Spleen (tissue), 11 donors: ENCODE data around the gene ZNF414. TPM values are rescaled to one million over a fixed set of nuclear protein-coding genes. Genes with fewer than 3 reads are reported as not detected.

ENCODE experiments used
- DNase-seq: peaks from one replicate; pipeline ENCODE4 v3.0.0-alpha.2; 2020
- H3K27ac ChIP-seq, 8 donors: fragments of 200-600 bp; sonication (generic) in 7 of 8; 1 replicate in 4 of 8; 2 replicates in 4 of 8; pipeline versions ENCODE4 v1.5.0 to v1.8.0; 2016 to 2021; ENCODE audit warnings: inconsistent platforms in 4 of 8, mild to moderate bottlenecking in 4 of 8, moderate library complexity in 1 of 8
- H3K27me3 ChIP-seq, 7 donors: fragments of 200-600 bp; sonication (generic) in 6 of 7; replicated peaks in 1 of 7; 1 replicate in 4 of 7; 2 replicates in 3 of 7; pipeline versions ENCODE4 v1.5.0 to v1.8.0; 2016 to 2021; ENCODE audit warnings: inconsistent platforms in 3 of 7, mild to moderate bottlenecking in 1 of 7
- H3K36me3 ChIP-seq, 6 donors: fragments of 200-600 bp; sonication (generic) in 5 of 6; 1 replicate in 4 of 6; 2 replicates in 2 of 6; pipeline versions ENCODE4 v1.5.0 to v1.8.0; 2016 to 2021; ENCODE audit warnings: inconsistent platforms in 2 of 6
- H3K4me1 ChIP-seq, 6 donors: fragments of 200-600 bp; sonication (generic) in 5 of 6; 1 replicate in 3 of 6; 2 replicates in 3 of 6; pipeline versions ENCODE4 v1.5.0 to v1.8.0; 2016 to 2021; ENCODE audit warnings: inconsistent platforms in 3 of 6
- H3K4me3 ChIP-seq, 8 donors: fragments of 200-600 bp; sonication (generic) in 7 of 8; 1 replicate in 4 of 8; 2 replicates in 4 of 8; pipeline versions ENCODE4 v1.5.0 to v1.8.0; 2016 to 2021; ENCODE audit warnings: inconsistent platforms in 4 of 8, mild to moderate bottlenecking in 4 of 8, moderate library complexity in 2 of 8
- H3K9me3 ChIP-seq, 8 donors: fragments of 200-600 bp; sonication (generic) in 7 of 8; 1 replicate in 4 of 8; 2 replicates in 4 of 8; pipeline versions ENCODE4 v1.5.0 to v1.8.0; 2016 to 2021; ENCODE audit warnings: inconsistent platforms in 4 of 8
- CTCF ChIP-seq, 11 experiments: fragments of 200-600 bp in 7 of 11; fragments of 450-650 bp in 4 of 11; sonication (generic) in 4 of 11; IDR thresholded peaks in 8 of 11; conservative IDR thresholded peaks in 3 of 11; 1 replicate in 7 of 11; 2 replicates in 4 of 11; pipeline versions ENCODE4 v1.4.0 to v1.8.0; 2016 to 2021; ENCODE audit warnings: antibody characterized with exemption in 11 of 11, inconsistent platforms in 4 of 11, mild to moderate bottlenecking in 1 of 11
- POLR2A ChIP-seq, 3 donors: fragments of 450-650 bp; IDR thresholded peaks; one replicate each; pipeline ENCODE4 v1.5.1; 2017; ENCODE audit warnings: antibody characterized with exemption in 3 of 3, mild to moderate bottlenecking in 1 of 3
- POLR2AphosphoS5 ChIP-seq, 3 donors: sonication (generic); formaldehyde crosslinking; IDR thresholded peaks; one replicate each; pipeline ENCODE4 v1.5.1; 2017; ENCODE audit warnings: antibody characterized with exemption in 3 of 3
- WGBS, 5 donors: extraction: QIAGEN DNeasy Blood & Tissue Kit in 3 of 5; methylation state at CpG; one replicate each; pipeline versions ENCODE4 v1.1.5 to v1.1.7; 2013 to 2018; 5-methylcytosine and 5-hydroxymethylcytosine counted together
- intact Hi-C: fragments of 100-400 bp; cut with DNase I; formaldehyde crosslinking; loops from one replicate; pipeline ENCODE4 v1.15.0; 2023; ENCODE audit warnings: low total_unique reads
- polyA plus RNA-seq, 3 donors: library from polyadenylated mRNA; stranded (reverse); fragments of 200-250 nt; gene quantifications; one replicate each; pipeline ENCODE4 v1.2.1, GENCODE V29; 2013
- total RNA-seq, 7 donors: library from RNA; depleted of rRNA in 3 of 7; stranded (reverse); fragments of >200 nt in 3 of 7; fragmentation: NEBNext Ultra II Directional in 4 of 7; extraction: Animal tissue kit (Norgen Biotek cat#: 25700) in 4 of 7; gene quantifications; one replicate each; pipeline versions ENCODE4 v1.1.0 to v1.2.1, GENCODE V29; 2016 to 2021
- donor health status: healthy with polysubstance abuse.
- donor health status: DM: no; HTN: no; CAD: no; lungs with moderate emphysema.
- donor health status: DM: no; HTN: no; CAD: no.
- donor health status: Bipolar disorder and iron deficiency.
- donor health status: healthy.
- donor health status: DM: no; HTN: no; CAD: no.
- donor health status: DM: yes; HTN: yes; CAD: no.

The ZNF414 gene
- total and polyA plus RNA-seq, 10 donors: 12.0 to 31.7 (median 23.8) TPM

DNA sequence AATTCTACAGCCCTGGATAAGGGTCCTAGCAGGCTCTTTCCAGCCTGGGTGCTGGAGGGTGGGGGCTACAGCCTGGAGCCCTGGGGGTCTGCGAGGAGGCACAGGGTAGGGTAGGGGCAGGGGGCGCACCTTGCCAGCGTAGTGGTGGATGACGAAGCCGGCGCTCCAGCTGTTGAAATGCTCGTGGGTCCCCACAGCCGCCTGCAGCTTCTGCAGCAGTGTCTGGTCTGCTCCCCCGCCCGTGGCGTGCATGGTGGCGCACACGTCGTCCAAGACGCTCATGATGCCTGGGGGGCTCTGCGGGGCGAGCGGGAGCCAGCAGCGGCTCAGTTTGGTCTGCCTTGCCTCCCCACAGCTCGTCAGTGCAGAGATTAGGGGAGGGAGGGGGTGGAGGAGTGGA, 30.2 kb upstream of the ZNF414 start:
- DNase-seq: no peak
- 90 to 96% (median 94%) methylated on average over 14 to 20 of the region's 20 CpGs for WGBS, 5 donors
- H3K27ac ChIP-seq: no peak overlapping the region
- peaks cover 0 to 97% (median 55%) of the 10 kb centered on the region in 6 donors for H3K36me3 ChIP-seq
- no peaks in the 10 kb centered on the region for H3K9me3 ChIP-seq
- TF ChIP-seq POLR2A (IDR thresholded peaks at IDR 0.05): no peak
- TF ChIP-seq CTCF (IDR thresholded peaks at IDR 0.05 in 8 of 11, conservative IDR thresholded peaks at IDR 0.05 in 3 of 11): no peak
- peak in 2 of 3 donors; percentile 39 to 76 for TF ChIP-seq POLR2AphosphoS5 (IDR thresholded peaks at IDR 0.05)
- H3K4me1 ChIP-seq: peaks cover 0 to 7% (median 3%) of the 10 kb centered on the region in 6 donors
- intact Hi-C loops: no loop called here
- H3K4me3 ChIP-seq: no peak overlapping the region
- no peaks in the 10 kb centered on the region for H3K27me3 ChIP-seq

- Histone ChIP-seq H3K4me3 (no peak overlapping the region), H3K27me3 (no peaks in the 10 kb centered on the region), H3K36me3 (peaks cover 0 to 97% (median 61%) of the 10 kb centered on the region in 6 donors), H3K27ac (peak overlapping the region in 2 of 8 donors; percentile 64 to 75), H3K4me1 (peaks cover 0 to 7% (median 3%) of the 10 kb centered on the region in 6 donors), H3K9me3 (no peaks in the 10 kb centered on the region)
- 92 to 96% (median 93%) methylated on average over 12 of the region's 12 CpGs for WGBS, 5 donors
- TF ChIP-seq POLR2A (IDR thresholded peaks at IDR 0.05) (no peak), CTCF (IDR thresholded peaks at IDR 0.05 in 8 of 11, conservative IDR thresholded peaks at IDR 0.05 in 3 of 11) (no peak), POLR2AphosphoS5 (IDR thresholded peaks at IDR 0.05) (peak in 2 of 3 donors; percentile 17 to 65)
- intact Hi-C loops: no loop called here
- no peak for DNase-seq
These were observed 25.7 kb upstream of the ZNF414 start for GRCh38 chr19:8539621-8540149.

DNA sequence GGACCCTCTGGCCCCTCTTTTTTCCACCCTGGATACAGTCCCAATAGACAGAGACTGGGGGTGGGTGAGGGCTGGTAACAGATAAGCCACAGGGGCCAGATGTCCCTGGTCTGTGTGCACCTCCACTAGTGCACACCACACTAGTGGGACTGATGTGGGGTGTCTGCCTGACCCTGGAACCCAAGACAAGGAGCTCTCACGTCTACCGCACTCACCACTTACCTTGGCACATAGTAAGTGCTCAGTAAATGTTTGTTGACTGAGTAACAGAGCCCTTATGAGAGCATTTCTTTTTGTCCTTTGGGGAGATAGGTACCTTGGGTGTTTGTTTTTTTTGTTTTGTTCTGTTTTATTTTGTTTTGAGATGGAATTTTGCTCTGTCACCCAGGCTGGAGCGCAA, 23.1 kb upstream of the ZNF414 start:
- WGBS, 5 donors: 89 to 97% (median 93%) methylated on average over 3 of the region's 3 CpGs
- Histone ChIP-seq H3K27me3 (no peaks in the 10 kb centered on the region), H3K36me3 (peaks cover 0 to 99% (median 65%) of the 10 kb centered on the region in 6 donors), H3K27ac (no peak overlapping the region), H3K4me1 (peaks cover 0 to 7% (median 3%) of the 10 kb centered on the region in 6 donors), H3K4me3 (no peak overlapping the region), H3K9me3 (no peaks in the 10 kb centered on the region)
- TF ChIP-seq CTCF (IDR thresholded peaks at IDR 0.05 in 8 of 11, conservative IDR thresholded peaks at IDR 0.05 in 3 of 11) (no peak), POLR2AphosphoS5 (IDR thresholded peaks at IDR 0.05) (no peak), POLR2A (IDR thresholded peaks at IDR 0.05) (no peak)
- intact Hi-C loops: no loop called here
- no peak for DNase-seq

- Histone ChIP-seq H3K36me3 (peaks cover 0 to 99% (median 69%) of the 10 kb centered on the region in 6 donors), H3K9me3 (no peaks in the 10 kb centered on the region), H3K27me3 (no peaks in the 10 kb centered on the region), H3K4me1 (peaks cover 0 to 7% (median 3%) of the 10 kb centered on the region in 6 donors), H3K27ac (no peak overlapping the region), H3K4me3 (no peak overlapping the region)
- DNase-seq: no peak
- TF ChIP-seq POLR2AphosphoS5 (IDR thresholded peaks at IDR 0.05) (peak in 1 of 3 donors; percentile 69), CTCF (IDR thresholded peaks at IDR 0.05 in 8 of 11, conservative IDR thresholded peaks at IDR 0.05 in 3 of 11) (no peak), POLR2A (IDR thresholded peaks at IDR 0.05) (no peak)
- intact Hi-C loops: no loop called here
- WGBS, 5 donors: 86 to 95% (median 89%) methylated on average over 18 to 22 of the region's 22 CpGs
These were observed 22.3 kb upstream of the ZNF414 start for GRCh38 chr19:8536282-8536681.
